Trophoblast cell (in vitro differentiated cells and primary cell): Measurements from ENCODE around the gene PP2D1.

Experiments used
- DNase-seq, 2 donors: peaks; one replicate each; pipeline ENCODE4 v3.0.0-alpha.2; 2016
- H2AFZ ChIP-seq: 2 replicates; pipeline ENCODE4 v1.6.1; 2013; ENCODE audit warnings: low read length, moderate library complexity, mild to moderate bottlenecking; ENCODE audit not compliant: insufficient read depth, poor library complexity
- H2AK5ac ChIP-seq: 2 replicates; pipeline ENCODE4 v1.6.1; 2013; ENCODE audit warnings: mild to moderate bottlenecking, low read length
- H2BK120ac ChIP-seq: 2 replicates; pipeline ENCODE4 v1.6.1; 2013; ENCODE audit warnings: low read length, mild to moderate bottlenecking, moderate library complexity; ENCODE audit not compliant: insufficient read depth, poor library complexity
- H2BK12ac ChIP-seq: 2 replicates; pipeline ENCODE4 v1.6.1; 2013; ENCODE audit warnings: mild to moderate bottlenecking, low read length, moderate library complexity
- H2BK5ac ChIP-seq: 2 replicates; pipeline ENCODE4 v1.6.1; 2013; ENCODE audit warnings: low read length, low read depth, moderate library complexity, mild to moderate bottlenecking; ENCODE audit not compliant: poor library complexity
- H3K14ac ChIP-seq: 2 replicates; pipeline ENCODE4 v1.6.1; 2013; ENCODE audit warnings: mild to moderate bottlenecking, low read length
- H3K18ac ChIP-seq: 2 replicates; pipeline ENCODE4 v1.6.1; 2013; ENCODE audit warnings: mild to moderate bottlenecking, low read length
- H3K23ac ChIP-seq: 2 replicates; pipeline ENCODE4 v1.6.1; 2013; ENCODE audit warnings: low read length
- H3K27ac ChIP-seq: 2 replicates; pipeline ENCODE4 v1.5.1; 2013; ENCODE audit warnings: low read depth, mild to moderate bottlenecking, inconsistent platforms, low read length, moderate library complexity
- H3K27me3 ChIP-seq: 2 replicates; pipeline ENCODE4 v1.6.1; 2013; ENCODE audit warnings: inconsistent platforms, mild to moderate bottlenecking, low read length, moderate library complexity; ENCODE audit not compliant: insufficient read depth
- H3K36me3 ChIP-seq, 2 experiments: 1 replicate in 1 of 2; 2 replicates in 1 of 2; pipeline ENCODE4 v1.6.1; 2013; ENCODE audit warnings: low read length in 2 of 2, mild to moderate bottlenecking in 2 of 2, moderate library complexity in 1 of 2; ENCODE audit not compliant: insufficient read depth in 2 of 2, control insufficient read depth in 1 of 2
- H3K4ac ChIP-seq: 2 replicates; pipeline ENCODE4 v1.6.1; 2013; ENCODE audit warnings: low read depth, mild to moderate bottlenecking, low read length, moderate library complexity
- H3K4me1 ChIP-seq, 2 experiments: 1 replicate in 1 of 2; 2 replicates in 1 of 2; pipeline ENCODE4 v1.6.1; 2013; ENCODE audit warnings: low read length in 2 of 2, mild to moderate bottlenecking in 2 of 2, moderate library complexity in 1 of 2; ENCODE audit not compliant: insufficient read depth in 2 of 2, control insufficient read depth in 1 of 2
- H3K4me2 ChIP-seq: 2 replicates; pipeline ENCODE4 v1.6.1; 2013; ENCODE audit warnings: inconsistent platforms, mild to moderate bottlenecking, low read length, moderate library complexity
- H3K4me3 ChIP-seq: 2 replicates; pipeline ENCODE4 v1.5.1; 2013; ENCODE audit warnings: mild to moderate bottlenecking, low read depth, low read length, inconsistent platforms
- H3K79me1 ChIP-seq: one replicate; pipeline ENCODE4 v1.6.1; 2013; ENCODE audit warnings: low read length
- H3K79me2 ChIP-seq: 2 replicates; pipeline ENCODE4 v1.6.1; 2013; ENCODE audit warnings: low read length, mild to moderate bottlenecking; ENCODE audit not compliant: control insufficient read depth, insufficient read depth, poor library complexity
- H3K9ac ChIP-seq: 2 replicates; pipeline ENCODE4 v1.6.1; 2013; ENCODE audit warnings: mild to moderate bottlenecking, low read length
- H3K9me3 ChIP-seq: 2 replicates; pipeline ENCODE4 v1.6.1; 2013; ENCODE audit warnings: low read depth, mild to moderate bottlenecking, control low read depth, inconsistent platforms, low read length; ENCODE audit not compliant: insufficient read depth
- H4K12ac ChIP-seq: 2 replicates; pipeline ENCODE4 v1.6.1; 2013; ENCODE audit warnings: low read depth, mild to moderate bottlenecking, low read length, moderate library complexity
- H4K8ac ChIP-seq: 2 replicates; pipeline ENCODE4 v1.6.1; 2013; ENCODE audit warnings: low read depth, mild to moderate bottlenecking, low read length, moderate library complexity
- H4K91ac ChIP-seq: one replicate; pipeline ENCODE4 v1.6.1; 2013; ENCODE audit warnings: low read depth, mild to moderate bottlenecking, low read length, moderate library complexity
- WGBS: extraction: QIAGEN DNeasy Blood & Tissue Kit; methylation state at CpG from one replicate; pipeline ENCODE4 v1.1.7; 2013; ENCODE audit warnings: missing lambda C conversion rate; ENCODE audit not compliant: insufficient read length, insufficient coverage; ENCODE audit errors: extremely low coverage; 5-methylcytosine and 5-hydroxymethylcytosine counted together

PP2D1 gene

GRCh38 chr3:20042331-20042730 lies 30.3 kb upstream of the PP2D1 start:
- Histone ChIP-seq H2BK5ac (no peak overlapping the region), H3K23ac (no peak overlapping the region), H3K79me1 (peaks cover 10% of the 10 kb centered on the region), H3K27me3 (no peaks in the 10 kb centered on the region), H3K18ac (no peak overlapping the region), H3K4me2 (no peak overlapping the region), H3K79me2 (peaks cover 3% of the 10 kb centered on the region), H2AK5ac (no peak overlapping the region), H2BK120ac (no peak overlapping the region), H3K27ac (no peak overlapping the region), H3K4ac (no peak overlapping the region), H4K8ac (no peak overlapping the region), H3K9ac (no peak overlapping the region), H2BK12ac (no peak overlapping the region), H2AFZ (no peak overlapping the region), H3K4me1 (peaks cover 2 to 6% of the 10 kb centered on the region in 2 experiments), H3K14ac (no peak overlapping the region), H4K12ac (no peak overlapping the region), H3K9me3 (no peaks in the 10 kb centered on the region), H3K4me3 (no peak overlapping the region), H3K36me3 (no peaks in the 10 kb centered on the region), H4K91ac (no peak overlapping the region)
- no peak for DNase-seq
- no CpG with 5 or more reads among the region's 5 CpGs for WGBS

DNA sequence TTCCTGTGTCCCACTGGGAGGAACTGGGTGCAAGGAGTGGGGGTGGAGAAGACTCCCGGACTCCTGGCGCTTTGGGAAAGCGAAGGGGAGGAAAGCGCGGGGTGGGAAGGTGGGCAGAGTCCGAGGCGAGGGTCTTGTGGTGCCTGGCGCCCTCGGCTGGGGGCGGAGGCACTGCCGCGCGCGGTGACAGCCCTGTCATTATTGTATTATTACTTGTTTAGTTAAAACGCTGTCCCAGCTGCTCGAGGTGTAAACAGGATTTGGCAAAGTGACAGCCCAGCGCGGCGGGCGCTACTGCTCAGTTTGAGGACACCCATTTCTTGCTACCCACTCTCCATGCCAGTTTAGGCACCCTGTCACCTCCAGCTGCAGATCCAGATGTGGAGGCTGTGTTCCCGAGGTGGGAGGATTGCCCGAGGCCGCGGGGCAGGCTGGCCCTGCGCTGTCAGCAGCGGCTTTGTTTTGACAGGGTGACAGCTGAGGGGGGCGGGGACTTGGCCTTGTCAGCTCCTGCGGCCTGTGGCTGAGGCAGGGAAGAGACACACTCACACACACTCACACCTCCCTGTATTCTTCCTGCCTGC lies 29.2 kb upstream of the PP2D1 start:
- H3K9me3 ChIP-seq = no peaks in the 10 kb centered on the region
- no CpG with 5 or more reads among the region's 28 CpGs for WGBS

DNA sequence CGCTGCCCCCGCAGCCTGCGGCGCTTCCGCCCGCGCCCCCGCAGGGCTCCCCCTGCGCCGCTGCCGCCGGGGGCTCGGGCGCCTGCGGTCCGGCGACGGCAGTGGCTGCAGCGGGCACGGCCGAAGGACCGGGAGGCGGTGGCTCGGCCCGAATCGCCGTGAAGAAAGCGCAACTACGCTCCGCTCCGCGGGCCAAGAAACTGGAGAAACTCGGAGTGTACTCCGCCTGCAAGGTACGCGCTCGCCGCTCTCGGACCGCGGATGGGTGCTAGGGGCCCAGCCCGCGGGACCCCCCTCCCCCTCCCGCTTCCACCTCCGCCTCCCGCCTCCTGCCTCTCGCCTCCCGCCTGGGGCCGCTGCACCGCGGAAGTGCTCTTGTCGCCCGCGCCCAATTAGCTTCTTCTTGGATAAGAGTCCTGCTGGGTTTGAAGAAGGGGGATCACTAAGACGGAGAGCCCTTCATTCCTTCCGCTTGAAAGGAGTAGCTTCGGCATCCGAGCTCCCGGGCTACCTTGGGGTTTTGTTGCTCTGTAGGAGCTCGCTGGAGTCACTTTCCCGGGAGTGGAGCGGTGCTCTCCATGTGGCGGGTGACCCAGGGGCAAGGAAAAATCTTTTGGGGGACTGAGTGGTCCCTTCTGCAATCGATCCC lies 28.6 kb upstream of the PP2D1 start:
- Histone ChIP-seq H3K4me3 (peak overlapping the region; percentile 85), H3K4ac (no peak overlapping the region), H3K4me2 (peak overlapping the region; percentile 96), H2AFZ (peak overlapping the region; percentile 25), H3K27me3 (no peaks in the 10 kb centered on the region), H2BK12ac (peak overlapping the region; percentile 65), H3K14ac (peak overlapping the region; percentile 64), H3K9ac (peak overlapping the region; percentile 70), H3K79me1 (peaks cover 10% of the 10 kb centered on the region), H3K23ac (no peak overlapping the region), H3K4me1 (peaks cover 2 to 6% of the 10 kb centered on the region in 2 experiments), H3K18ac (peak overlapping the region; percentile 9), H3K27ac (peak overlapping the region; percentile 93), H2BK120ac (peak overlapping the region; percentile 85), H3K9me3 (no peaks in the 10 kb centered on the region), H2AK5ac (no peak overlapping the region), H3K79me2 (peaks cover 2% of the 10 kb centered on the region), H3K36me3 (no peaks in the 10 kb centered on the region), H2BK5ac (peak overlapping the region; percentile 61), H4K8ac (no peak overlapping the region), H4K12ac (no peak overlapping the region), H4K91ac (peak overlapping the region; percentile 39)
- no CpG with 5 or more reads among the region's 64 CpGs for WGBS
- peak; percentile 70 to 77 for DNase-seq

More for the DNA sequence above, 29.2 kb upstream of the PP2D1 start:
- peak; percentile 63 to 70 for DNase-seq
- H3K14ac ChIP-seq = no peak overlapping the region
- no peak overlapping the region for H4K91ac ChIP-seq
- peak overlapping the region; percentile 57 for H3K9ac ChIP-seq
- H4K8ac ChIP-seq = no peak overlapping the region
- peak overlapping the region; percentile 9 for H3K18ac ChIP-seq
- no peaks in the 10 kb centered on the region for H3K36me3 ChIP-seq
- H3K4me2 ChIP-seq = peak overlapping the region; percentile 96
- peaks cover 10% of the 10 kb centered on the region for H3K79me1 ChIP-seq
- H2BK120ac ChIP-seq = peak overlapping the region; percentile 6
- peak overlapping the region; percentile 93 for H3K27ac ChIP-seq
- H3K4me3 ChIP-seq = peak overlapping the region; percentile 85
- H3K79me2 ChIP-seq = peaks cover 3% of the 10 kb centered on the region
- no peak overlapping the region for H3K23ac ChIP-seq
- peaks cover 2 to 6% of the 10 kb centered on the region in 2 experiments for H3K4me1 ChIP-seq
- H3K27me3 ChIP-seq = no peaks in the 10 kb centered on the region
- no peak overlapping the region for H2AFZ ChIP-seq
- H2BK5ac ChIP-seq = no peak overlapping the region
- H3K4ac ChIP-seq = no peak overlapping the region
- no peak overlapping the region for H2BK12ac ChIP-seq
- no peak overlapping the region for H2AK5ac ChIP-seq
- no peak overlapping the region for H4K12ac ChIP-seq

- peak within 1 kb of the TSS; percentile 85 for H2BK120ac ChIP-seq
- peak within 1 kb of the TSS; percentile 64 for H3K14ac ChIP-seq
- peaks cover 10% of the 10 kb centered on the region for H3K79me1 ChIP-seq
- H3K18ac ChIP-seq = peak within 1 kb of the TSS; percentile 18
- H3K27ac ChIP-seq = peak within 1 kb of the TSS; percentile 93
- no peaks in the 10 kb centered on the region for H3K36me3 ChIP-seq
- peak within 1 kb of the TSS; percentile 82 for H4K91ac ChIP-seq
- no peaks in the 10 kb centered on the region for H3K27me3 ChIP-seq
- peak within 1 kb of the TSS; percentile 37 for H4K8ac ChIP-seq
- peak; percentile 59 to 74 for DNase-seq
- H2AFZ ChIP-seq = peak within 1 kb of the TSS; percentile 52
- H2BK12ac ChIP-seq = peak within 1 kb of the TSS; percentile 65
- no CpG with 5 or more reads among the region's 75 CpGs for WGBS
- H3K23ac ChIP-seq = no peak within 1 kb of the TSS
- no peak within 1 kb of the TSS for H3K4ac ChIP-seq
- H3K4me2 ChIP-seq = peak within 1 kb of the TSS; percentile 99
- no peaks in the 10 kb centered on the region for H3K9me3 ChIP-seq
- peak within 1 kb of the TSS; percentile 73 for H3K9ac ChIP-seq
- H2AK5ac ChIP-seq = no peak within 1 kb of the TSS
- peaks cover 2% of the 10 kb centered on the region for H3K79me2 ChIP-seq
- peak within 1 kb of the TSS; percentile 5 for H4K12ac ChIP-seq
- peaks cover 2 to 6% of the 10 kb centered on the region in 2 experiments for H3K4me1 ChIP-seq
- H3K4me3 ChIP-seq = peak within 1 kb of the TSS; percentile 95
- H2BK5ac ChIP-seq = peak within 1 kb of the TSS; percentile 61
Measured at GRCh38 chr3:20039765-20040547, 27.9 kb upstream of the PP2D1 start, which contains the start of gene KAT2B. Gene KAT2B (plus strand): TSS chr3:20040446. CDS start chr3:20040478, 32 bp downstream.
